ENCODE results near the gene PRAMEF5.
"Not testable (repeated sequence)": the region's sequence is repeated elsewhere in the genome, so short reads cannot be mapped to it uniquely, and the experiment has no call there.

The PRAMEF5 gene

DNA sequence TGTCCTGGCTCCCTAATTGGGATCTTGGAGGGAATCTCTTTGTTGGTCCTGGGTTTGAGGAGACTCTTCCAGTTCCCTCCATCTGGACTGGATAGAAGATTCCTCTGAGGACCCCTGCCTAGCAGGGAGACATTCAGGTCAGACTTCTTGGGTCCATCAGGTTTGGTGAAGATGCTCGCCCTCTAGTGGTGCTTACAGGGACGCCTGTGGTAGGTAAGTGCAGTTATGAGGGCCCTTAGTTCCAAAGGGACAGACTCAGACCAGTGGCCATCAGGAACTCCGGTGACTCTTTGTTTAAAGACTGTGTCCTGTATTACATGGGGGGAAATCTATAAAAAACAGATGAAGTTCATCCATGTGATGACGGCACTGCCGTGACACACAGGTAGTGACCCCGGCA is 23.0 kb downstream of the PRAMEF5 start:
- not testable (repeated sequence) for DNase-seq (ENCODE audit: low read depth in 2 of 2)

DNA sequence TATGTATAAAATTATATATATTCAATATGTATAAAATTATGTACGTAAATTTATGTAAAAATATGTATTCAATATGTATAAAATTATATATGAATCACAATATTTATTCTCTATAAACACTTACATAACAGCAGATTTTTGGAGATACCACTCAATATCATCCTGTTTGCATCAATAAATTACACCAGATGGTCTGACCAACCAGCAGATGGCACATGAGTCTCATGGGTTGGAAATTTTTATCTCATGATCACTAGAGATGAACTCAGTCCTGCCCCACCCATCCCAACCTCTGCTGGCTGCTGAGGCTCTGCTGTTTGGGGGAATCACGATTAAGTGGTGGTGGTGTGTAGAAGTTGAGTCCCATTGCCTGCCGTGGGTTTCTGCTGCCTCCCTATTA is 25.6 kb downstream of the PRAMEF5 start:
- not testable (repeated sequence) for DNase-seq (ENCODE audit: low read depth in 2 of 2)

DNA sequence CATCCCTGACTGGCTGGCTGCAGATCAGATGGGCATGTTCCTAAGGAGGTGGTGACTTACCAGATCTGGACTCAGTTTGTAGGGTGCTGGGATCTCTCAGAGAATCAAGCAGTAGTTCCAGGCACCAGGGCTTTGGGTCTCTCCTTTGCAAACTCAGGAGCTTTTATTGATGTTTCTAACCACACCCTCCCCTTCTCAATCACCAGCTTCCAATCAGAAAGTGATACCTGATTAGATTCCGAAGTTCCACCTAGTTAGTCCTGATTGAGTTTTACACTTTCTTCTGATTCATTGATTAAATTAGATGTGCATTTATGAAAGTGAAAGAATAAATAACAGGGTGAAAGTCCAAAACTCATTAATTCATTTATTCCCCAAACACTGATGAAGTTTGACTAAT is 31.0 kb downstream of the PRAMEF5 start, which contains the start of gene PRAMEF8:
PRAMEF8 (minus strand) TSS at position 101 of the 400 bp plus-strand sequence. CDS start 1,046 bp downstream, outside the sequence.
- not testable (repeated sequence) for DNase-seq (ENCODE audit: low read depth in 2 of 2)

DNA sequence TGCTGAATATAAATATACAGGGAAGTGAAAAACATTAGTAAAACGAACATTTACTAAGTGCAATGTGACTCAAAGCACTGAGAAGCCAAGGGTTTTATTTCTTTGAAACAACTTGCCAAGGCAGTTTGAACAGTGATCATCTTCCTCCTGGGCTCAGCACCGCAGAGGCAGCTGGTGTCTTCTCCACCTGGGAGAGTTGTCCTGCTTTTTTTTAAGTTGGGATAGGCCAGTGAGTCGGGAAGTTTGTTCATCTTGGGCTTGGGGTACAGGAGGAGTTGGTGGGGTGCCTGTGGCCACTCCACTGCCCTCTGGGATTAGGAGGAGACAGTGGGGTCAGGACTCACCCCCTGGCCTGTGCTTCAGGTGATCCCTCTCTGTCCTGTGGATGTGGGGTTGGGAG is 35.0 kb downstream of the PRAMEF5 start:
- DNase-seq (ENCODE audit: low read depth in 2 of 2) = not testable (repeated sequence)

DNA sequence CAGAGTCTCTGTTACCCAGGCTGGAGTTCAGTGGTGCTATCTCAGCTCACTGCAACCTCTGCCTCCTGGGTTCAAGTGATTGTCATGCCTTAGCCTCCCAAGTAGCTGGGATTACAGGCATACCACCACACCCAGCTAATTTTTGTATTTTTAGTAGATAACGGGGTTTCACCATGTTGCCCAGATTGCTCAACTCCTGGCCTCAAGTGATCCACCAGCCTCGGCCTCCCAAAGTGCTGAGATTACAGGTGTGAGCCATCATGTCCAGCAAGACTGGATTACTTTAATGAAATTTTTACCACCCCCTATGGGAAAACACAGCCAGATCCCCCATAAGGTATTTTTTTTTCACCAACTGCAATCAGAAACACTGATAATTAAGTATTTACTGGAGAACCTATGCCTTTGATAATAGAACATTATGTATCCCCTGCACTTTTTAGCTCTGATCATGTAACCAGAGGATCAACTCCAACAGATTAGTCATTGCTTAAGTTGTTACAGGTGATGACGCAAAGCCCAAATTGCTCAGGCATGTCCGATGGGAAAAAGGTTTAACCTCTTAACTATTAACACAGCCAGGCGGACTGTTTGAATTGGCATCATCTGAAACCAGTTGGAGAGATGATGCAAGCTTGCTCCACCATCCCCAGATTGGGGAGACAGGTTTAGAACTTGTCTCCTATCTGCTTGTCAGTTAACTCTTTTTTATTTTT is 43.4 kb downstream of the PRAMEF5 start:
- not testable (repeated sequence) for DNase-seq (ENCODE audit: low read depth in 2 of 2)

DNA sequence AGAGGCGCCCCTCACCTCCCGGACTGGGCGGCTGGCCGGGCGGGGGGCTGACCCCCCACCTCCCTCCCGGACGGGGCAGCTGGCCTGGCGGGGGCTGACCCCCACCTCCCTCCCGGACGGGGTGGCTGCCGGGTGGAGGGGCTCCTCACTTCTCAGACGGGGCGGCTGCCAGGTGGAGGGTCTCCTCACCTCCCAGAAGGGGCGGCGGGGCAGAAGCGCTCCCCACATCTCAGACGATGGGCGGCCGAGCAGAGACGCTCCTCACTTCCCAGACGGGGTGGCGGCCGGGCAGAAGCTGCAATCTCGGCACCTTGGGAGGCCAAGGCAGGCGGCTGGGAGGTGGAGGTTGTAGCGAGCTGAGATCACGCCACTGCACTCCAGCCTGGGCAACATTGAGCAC is 44.7 kb downstream of the PRAMEF5 start:
- not testable (repeated sequence) for DNase-seq (ENCODE audit: low read depth in 2 of 2)

- DNase-seq (ENCODE audit: low read depth in 2 of 2) = not testable (repeated sequence)
Observed at GRCh38 chr1:13302197-13302596, 48.2 kb downstream of the PRAMEF5 start.

GRCh38 chr1:13303239-13303638 is 49.2 kb downstream of the PRAMEF5 start, which contains the start of gene PRAMEF33:
PRAMEF33 (plus strand) TSS chr1:13303539; CDS start chr1:13305955, 2,416 bp downstream.
- not testable (repeated sequence) for DNase-seq (ENCODE audit: low read depth in 2 of 2)
